Activated CD4-positive, alpha-beta T cell treated with anti-CD3 and anti-CD28 coated beads for 24 hours (primary cell): ENCODE data around the gene THBS2.
"Not testable (repeated sequence)": the region's sequence is repeated elsewhere in the genome, so short reads cannot be mapped to it uniquely, and the experiment has no call there.

Experiments used
- DNase-seq, 2 donors: peaks; one replicate each; pipeline ENCODE4 v3.0.0-alpha.2; 2020; ENCODE audit warnings: low read depth in 2 of 2

THBS2 gene

DNA sequence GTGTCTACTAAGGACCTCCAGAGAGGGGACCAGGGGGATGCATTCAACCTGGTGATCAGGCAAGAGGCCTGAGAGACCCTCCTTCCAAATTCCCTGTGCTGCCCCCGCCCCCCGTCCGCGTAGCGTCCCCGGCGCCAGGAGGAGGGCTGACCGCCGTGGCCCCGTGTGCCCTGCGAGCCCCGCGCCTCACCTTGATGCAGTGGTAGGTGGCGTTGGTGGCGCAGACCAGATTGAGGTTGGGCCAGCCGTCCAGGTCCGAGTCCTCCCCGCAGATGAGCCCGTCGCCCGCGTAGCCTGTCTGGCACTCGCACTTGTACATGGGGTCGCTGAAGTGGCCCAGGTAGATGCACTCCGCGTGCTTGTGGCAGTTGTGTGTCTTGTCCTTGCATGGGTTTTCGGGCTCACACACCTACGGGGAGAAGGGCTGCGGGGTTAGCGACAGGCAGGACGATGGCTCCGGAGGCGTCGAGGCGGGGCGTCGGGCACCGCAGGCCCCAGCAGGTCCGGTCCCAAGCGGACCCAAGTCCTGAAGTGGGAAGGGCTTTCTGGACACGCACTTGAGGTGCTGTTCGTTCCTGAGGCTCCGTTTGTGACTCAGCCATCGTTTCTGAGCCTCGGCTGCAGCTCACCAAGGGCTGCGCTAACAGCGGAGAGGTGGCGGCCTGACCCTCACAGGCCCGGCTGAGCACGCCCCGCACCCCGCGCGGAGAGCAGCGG, 21.7 kb downstream of the THBS2 start:
- no peak for DNase-seq

- no peak for DNase-seq
Observed at GRCh38 chr6:169230946-169231789, 22.5 kb downstream of the THBS2 start.

- no peak for DNase-seq
Observed at GRCh38 chr6:169230322-169230665, 23.4 kb downstream of the THBS2 start.

DNA sequence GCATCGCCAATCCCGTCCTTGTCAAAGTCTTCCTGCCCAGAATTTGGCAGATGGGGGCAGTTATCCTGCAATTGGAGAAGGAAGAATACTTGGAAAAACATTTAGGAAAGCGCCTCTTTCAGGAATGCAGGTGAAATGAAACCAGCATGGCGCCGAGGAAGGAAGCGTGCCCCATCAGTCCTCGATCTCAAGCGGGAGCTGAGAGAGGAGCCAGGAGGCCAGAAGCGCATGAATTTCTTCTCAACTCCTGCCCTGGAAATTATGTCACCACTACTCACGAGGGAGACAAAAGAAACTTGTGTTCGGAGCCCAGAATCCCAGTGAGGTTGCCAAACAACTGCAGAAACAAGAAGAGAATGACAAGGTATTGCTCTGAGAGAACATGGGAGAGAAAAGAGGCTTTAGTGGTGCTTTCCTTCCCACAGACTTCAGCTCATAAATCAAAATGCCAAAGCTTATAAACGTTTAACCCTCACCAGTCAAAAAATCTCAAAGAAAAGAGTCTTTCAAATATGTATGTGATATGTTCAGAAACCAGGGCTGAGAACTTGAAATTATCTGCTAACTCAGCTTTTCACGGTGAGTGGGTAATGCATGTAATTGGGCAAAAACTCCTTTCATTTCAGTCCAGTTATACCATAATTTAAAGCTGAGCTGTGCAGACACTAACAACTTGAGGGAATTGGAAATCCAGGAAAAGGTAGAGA, 23.9 kb downstream of the THBS2 start:
- no peak for DNase-seq

GRCh38 chr6:169227116-169227515, 26.5 kb downstream of the THBS2 start:
- DNase-seq, result no peak

- DNase-seq, result no peak
Observed at GRCh38 chr6:169225887-169226286, 27.8 kb downstream of the THBS2 start.

DNA sequence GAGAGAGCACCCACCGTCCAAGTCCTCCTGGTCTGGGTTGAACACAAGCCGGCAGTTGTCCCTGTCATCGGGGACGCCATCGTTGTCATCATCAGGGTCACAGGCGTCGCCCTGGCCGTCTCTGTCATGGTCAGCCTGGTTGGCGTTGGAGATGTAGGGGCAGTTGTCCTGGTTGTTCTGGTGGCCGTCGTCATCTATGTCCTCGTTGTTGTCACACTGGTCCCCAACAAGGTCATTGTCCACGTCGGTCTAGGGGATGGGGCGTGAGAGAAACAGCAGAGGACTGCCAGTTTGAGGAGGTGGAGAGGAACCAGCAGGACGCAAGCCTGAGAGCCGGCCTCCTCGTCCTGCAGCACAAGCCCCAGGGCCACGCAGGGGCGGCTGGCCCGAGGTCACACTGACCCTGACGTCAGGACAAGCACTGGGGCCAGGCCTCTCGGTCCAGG, 28.5 kb downstream of the THBS2 start:
- DNase-seq, result no peak

DNA sequence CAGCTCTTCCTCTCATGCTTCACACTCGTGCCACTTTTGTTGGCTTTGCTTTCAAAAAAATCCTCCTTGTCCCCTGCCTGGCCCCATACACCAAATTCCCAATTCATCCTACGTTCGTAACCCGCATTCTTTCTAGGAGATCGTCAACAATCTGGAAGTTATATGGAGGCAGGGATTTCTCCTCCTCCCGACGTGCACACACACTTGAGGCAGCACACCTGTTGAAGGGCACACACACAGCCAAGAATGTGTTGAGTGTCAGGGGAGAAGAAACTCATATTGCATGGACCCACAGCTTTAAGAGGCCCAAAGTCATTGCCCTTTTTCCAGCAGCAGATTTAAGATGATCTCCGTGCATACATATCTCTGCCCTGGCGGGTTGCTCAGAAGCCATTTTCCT, 28.9 kb downstream of the THBS2 start:
- DNase-seq, result no peak

- no peak for DNase-seq
Observed at GRCh38 chr6:169224185-169224695, 29.4 kb downstream of the THBS2 start.

- no peak for DNase-seq
Observed at GRCh38 chr6:169223006-169223405, 30.6 kb downstream of the THBS2 start.

DNA sequence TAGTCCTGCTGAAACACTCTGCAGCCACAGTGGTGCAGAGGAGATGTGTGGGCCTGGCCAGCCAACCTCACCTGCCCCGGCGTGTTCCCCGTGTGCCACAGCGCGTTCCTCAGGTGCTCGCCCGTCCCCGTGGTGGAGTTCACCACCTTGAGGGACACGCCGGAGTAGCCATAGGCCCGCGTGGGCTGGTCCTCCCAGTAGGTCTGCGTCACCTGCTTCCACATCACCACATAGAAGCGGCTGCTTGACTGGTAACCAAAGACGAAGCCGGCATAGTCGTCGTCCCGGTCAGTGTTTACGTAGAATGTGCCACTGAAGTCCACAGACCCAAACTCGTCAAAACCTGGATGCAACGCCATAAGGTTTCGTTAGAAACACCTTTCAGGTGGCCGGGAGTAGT, 31.5 kb downstream of the THBS2 start:
- DNase-seq, result no peak

DNA sequence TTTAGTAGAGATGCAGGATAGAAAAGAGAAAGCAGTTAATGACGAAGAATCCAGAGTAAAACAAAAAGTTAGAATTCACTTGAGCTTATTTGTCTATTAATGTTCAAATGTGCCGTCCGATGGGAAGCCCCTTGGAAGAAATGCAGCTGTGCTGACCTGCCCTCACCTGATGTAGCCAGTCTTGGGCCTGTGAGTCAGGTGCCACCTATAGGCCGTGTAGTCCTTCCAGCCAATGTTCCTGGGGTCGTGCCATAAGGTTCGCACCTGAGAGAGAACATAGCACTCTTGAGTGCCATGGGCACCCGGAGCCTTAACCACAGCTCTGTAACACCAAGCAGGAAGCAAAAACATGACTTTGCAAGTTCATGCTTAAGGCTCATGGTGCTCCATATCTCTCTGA, 32.4 kb downstream of the THBS2 start:
- no peak for DNase-seq

GRCh38 chr6:169220068-169220964, 33.3 kb downstream of the THBS2 start:
- DNase-seq, result no peak

GRCh38 chr6:169217972-169218371, 35.7 kb downstream of the THBS2 start:
- DNase-seq, result no peak

DNA sequence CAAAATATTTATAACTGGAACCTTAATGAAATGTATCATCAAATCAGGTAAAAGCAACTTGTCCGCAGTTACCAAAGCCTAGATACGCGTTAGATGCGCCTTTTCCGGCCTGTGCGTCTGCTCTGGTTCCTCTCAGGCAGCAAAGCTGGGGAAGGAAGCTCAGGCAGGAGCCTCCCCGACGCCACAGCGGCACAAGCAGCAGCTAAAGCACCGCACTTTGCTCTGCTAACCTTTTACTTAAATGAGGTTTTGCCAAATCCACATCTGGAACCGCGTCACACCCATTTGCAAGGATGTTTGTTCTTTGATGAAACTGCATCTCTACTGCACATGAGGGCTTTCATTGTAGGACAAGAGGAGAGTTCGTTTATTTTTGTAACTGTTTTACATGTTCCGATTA, 36.8 kb downstream of the THBS2 start:
- no peak for DNase-seq

DNA sequence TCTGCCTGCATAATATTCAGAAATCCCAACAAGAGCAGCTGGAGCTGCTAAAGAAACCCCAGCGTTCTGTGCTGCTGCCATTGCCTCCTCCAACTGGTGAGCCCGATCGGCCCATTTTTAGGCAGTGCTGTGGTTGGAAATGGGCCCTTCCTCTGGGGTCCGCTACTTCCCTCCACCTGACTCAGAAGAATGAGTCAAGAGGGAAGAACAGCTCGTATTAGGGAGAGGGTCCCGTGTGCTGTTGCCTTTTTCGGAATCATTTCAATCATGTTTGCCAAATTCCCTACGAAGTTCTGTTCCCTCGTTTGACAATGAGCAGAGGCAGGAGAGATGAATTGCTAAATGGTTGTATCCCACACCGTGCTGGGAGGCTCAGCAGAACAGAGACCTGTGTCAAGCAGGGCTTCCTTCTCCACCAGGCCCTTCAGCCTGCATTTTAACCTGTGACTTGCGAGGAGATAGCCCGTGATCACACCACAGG, 38.4 kb downstream of the THBS2 start:
- DNase-seq, result no peak

- DNase-seq, result not testable (repeated sequence)
Observed at GRCh38 chr6:169214789-169215188, 38.9 kb downstream of the THBS2 start.

DNA sequence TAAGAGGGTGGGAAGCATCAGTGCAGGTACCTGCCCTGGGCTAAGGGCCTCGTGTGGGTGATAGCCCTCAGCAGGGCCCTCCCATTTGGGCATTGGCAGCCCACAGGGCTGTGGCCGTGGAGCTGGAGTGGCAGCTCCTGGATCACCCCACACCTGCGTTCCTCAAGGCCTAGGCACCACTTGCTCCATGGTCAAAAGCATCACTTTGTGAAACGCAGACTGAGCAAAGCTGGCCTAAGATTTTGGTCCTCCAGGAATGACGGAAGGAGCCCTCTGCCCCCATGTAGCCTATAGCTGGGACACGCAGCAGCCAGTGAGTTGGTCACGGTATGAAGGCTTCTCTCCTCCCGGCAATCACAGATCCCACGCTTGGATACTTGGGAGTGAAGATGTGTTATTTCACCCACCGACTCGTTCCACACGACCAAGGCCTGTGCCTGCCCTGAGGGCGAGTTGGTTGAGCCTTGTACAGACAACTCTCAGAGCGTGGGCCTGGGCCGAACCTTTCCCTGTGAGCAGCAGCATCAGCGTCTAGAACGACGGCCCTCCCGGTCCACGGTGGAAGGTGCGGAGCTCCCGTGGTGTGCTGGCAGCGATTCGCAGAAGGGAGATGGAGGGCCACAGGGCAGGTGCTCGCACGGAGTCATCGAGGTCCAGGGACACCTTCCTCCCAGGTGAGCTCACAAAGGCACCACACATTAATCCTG, 39.7 kb downstream of the THBS2 start:
- no peak for DNase-seq

GRCh38 chr6:169212897-169213813, 40.5 kb downstream of the THBS2 start:
- peak; percentile 77 to 83 for DNase-seq
